ENCODE data around the gene NDUFA3.

DNA sequence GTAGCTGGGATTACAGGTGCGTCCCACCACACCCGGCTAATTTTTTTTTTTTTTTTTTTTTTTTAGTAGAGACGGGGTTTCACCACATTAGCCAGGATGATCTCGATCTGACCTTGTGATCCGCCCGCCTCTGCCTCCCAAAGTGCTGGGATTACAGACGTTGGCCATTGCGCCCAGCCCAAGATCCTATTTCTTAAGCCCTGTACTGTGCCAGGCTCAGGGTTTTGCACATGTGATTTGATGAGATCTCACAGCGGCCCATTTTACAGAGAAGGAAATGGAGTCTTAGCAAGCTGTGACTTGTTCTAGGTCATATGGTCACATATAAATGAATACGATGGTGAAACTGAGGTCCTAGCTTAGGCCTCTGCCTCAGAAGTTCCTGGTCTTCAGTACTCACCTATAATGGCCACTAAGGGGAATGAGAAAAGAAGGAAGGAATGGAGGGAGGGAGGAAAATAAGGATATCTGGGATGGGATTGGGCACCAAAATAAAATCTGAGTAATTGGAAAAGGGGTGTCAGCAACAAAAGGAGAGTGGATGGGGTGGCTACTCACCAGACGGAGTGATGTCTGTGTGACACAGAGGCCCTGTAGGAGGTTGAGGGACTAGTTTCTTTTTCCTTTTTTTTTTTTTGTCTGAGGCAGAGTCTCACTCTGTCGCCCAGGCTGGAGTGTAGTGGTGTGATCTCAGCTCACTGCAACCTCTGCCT is 3.3 kb upstream of the NDUFA3 start:
- no peak for TF ChIP-seq TAF1 (IDR thresholded peaks at IDR 0.05; ENCODE audit: borderline replicate concordance, insufficient read depth, low read length)
- TF ChIP-seq, protein P1, sequence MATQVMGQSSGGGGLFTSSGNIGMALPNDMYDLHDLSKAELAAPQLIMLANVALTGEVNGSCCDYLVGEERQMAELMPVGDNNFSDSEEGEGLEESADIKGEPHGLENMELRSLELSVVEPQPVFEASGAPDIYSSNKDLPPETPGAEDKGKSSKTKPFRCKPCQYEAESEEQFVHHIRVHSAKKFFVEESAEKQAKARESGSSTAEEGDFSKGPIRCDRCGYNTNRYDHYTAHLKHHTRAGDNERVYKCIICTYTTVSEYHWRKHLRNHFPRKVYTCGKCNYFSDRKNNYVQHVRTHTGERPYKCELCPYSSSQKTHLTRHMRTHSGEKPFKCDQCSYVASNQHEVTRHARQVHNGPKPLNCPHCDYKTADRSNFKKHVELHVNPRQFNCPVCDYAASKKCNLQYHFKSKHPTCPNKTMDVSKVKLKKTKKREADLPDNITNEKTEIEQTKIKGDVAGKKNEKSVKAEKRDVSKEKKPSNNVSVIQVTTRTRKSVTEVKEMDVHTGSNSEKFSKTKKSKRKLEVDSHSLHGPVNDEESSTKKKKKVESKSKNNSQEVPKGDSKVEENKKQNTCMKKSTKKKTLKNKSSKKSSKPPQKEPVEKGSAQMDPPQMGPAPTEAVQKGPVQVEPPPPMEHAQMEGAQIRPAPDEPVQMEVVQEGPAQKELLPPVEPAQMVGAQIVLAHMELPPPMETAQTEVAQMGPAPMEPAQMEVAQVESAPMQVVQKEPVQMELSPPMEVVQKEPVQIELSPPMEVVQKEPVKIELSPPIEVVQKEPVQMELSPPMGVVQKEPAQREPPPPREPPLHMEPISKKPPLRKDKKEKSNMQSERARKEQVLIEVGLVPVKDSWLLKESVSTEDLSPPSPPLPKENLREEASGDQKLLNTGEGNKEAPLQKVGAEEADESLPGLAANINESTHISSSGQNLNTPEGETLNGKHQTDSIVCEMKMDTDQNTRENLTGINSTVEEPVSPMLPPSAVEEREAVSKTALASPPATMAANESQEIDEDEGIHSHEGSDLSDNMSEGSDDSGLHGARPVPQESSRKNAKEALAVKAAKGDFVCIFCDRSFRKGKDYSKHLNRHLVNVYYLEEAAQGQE (IDR thresholded peaks at IDR 0.05; ENCODE audit: insufficient read depth in 1 of 2, low read depth in 2 of 2, low read length in 2 of 2), result no peak

All from PFSK-1 (cell line).